Ishikawa (cell line): Measurements from ENCODE around the gene STARD3.
A peak's percentile ranks its signal among the peaks of the same experiment; 100 is the strongest.

ENCODE experiments used
- CEBPB ChIP-seq: IDR thresholded peaks from 2 replicates; pipeline ENCODE4 v1.6.1; 2012
- CREB1 ChIP-seq: IDR thresholded peaks from 2 replicates; pipeline ENCODE4 v1.6.1; 2012; ENCODE audit warnings: low read depth
- EGR1 ChIP-seq: IDR thresholded peaks from 2 replicates; pipeline ENCODE4 v1.6.1; 2012
- EP300 ChIP-seq: IDR thresholded peaks from 2 replicates; pipeline ENCODE4 v1.6.1; 2012; ENCODE audit warnings: borderline replicate concordance
- FOXM1 ChIP-seq: IDR thresholded peaks from 2 replicates; pipeline ENCODE4 v1.6.1; 2012; ENCODE audit warnings: low read depth, borderline replicate concordance
- MAX ChIP-seq: IDR thresholded peaks from 2 replicates; pipeline ENCODE4 v1.6.1; 2012
- NFIC ChIP-seq: IDR thresholded peaks from 2 replicates; pipeline ENCODE4 v1.6.1; 2012
- RAD21 ChIP-seq: IDR thresholded peaks from 2 replicates; pipeline ENCODE4 v1.6.1; 2012; ENCODE audit warnings: low read depth
- REST ChIP-seq: IDR thresholded peaks from 2 replicates; pipeline ENCODE4 v1.6.1; 2012; ENCODE audit warnings: low read depth, mild to moderate bottlenecking
- TAF1 ChIP-seq: IDR thresholded peaks from 2 replicates; pipeline ENCODE4 v1.6.1; 2012; ENCODE audit warnings: low read depth, mild to moderate bottlenecking
- TCF12 ChIP-seq: IDR thresholded peaks from 2 replicates; pipeline ENCODE4 v1.6.1; 2012; ENCODE audit warnings: low read depth
- TEAD4 ChIP-seq: IDR thresholded peaks from 2 replicates; pipeline ENCODE4 v1.6.1; 2012
- USF1 ChIP-seq: IDR thresholded peaks from 2 replicates; pipeline ENCODE4 v1.6.1; 2012
- YY1 ChIP-seq: IDR thresholded peaks from 2 replicates; pipeline ENCODE4 v1.6.1; 2012; ENCODE audit warnings: low read depth
- ZBTB7A ChIP-seq: IDR thresholded peaks from 2 replicates; pipeline ENCODE4 v1.6.1; 2012; ENCODE audit warnings: low read depth

STARD3 gene

GRCh38 chr17:39624313-39624712 lies 12.6 kb upstream of the STARD3 start:
- TF ChIP-seq FOXM1 = no peak

GRCh38 chr17:39625198-39625785 lies 11.7 kb upstream of the STARD3 start:
- no peak for TF ChIP-seq FOXM1
- TF ChIP-seq ZBTB7A = no peak
- no peak for TF ChIP-seq TAF1
- TF ChIP-seq USF1 = no peak
- TF ChIP-seq EGR1 = no peak
- TF ChIP-seq REST = no peak
- no peak for TF ChIP-seq CREB1
- TF ChIP-seq TEAD4 = no peak
- TF ChIP-seq TCF12 = no peak
- no peak for TF ChIP-seq CEBPB
- no peak for TF ChIP-seq MAX
- TF ChIP-seq NFIC = no peak
- no peak for TF ChIP-seq YY1
- no peak for TF ChIP-seq RAD21
- no peak for TF ChIP-seq EP300

GRCh38 chr17:39626171-39627046 lies 10.5 kb upstream of the STARD3 start, which contains the start of gene PPP1R1B:
Gene PPP1R1B (plus strand): TSS chr17:39626952. CDS start chr17:39627393, 441 bp downstream.
- TF ChIP-seq ZBTB7A (0 out of 2 replicates have a peak, but pooled peaks have one; percentile 44), REST (no peak), TCF12 (peak; percentile 41; the same call in 1 of the 2 replicates), NFIC (peak; percentile 60), CEBPB (no peak)

GRCh38 chr17:39627047-39627711 lies 9.8 kb upstream of the STARD3 start:
- TF ChIP-seq ZBTB7A (0 out of 2 replicates have a peak, but pooled peaks have one; percentile 23), MAX (no peak)

- TF ChIP-seq NFIC = no peak
- TF ChIP-seq TCF12 = no peak
- no peak for TF ChIP-seq ZBTB7A
These were observed 9.0 kb upstream of the STARD3 start for GRCh38 chr17:39627712-39628516.
